GM19025 (cell line): ENCODE data around the gene HS6ST1.

ENCODE experiments used
- ATAC-seq: cut with Tn5 transposase; IDR thresholded peaks from one replicate; pipeline ENCODE4 v1.9.1; 2021; ENCODE audit warnings: mild to moderate bottlenecking, low read depth, moderate library complexity; ENCODE audit not compliant: unreplicated experiment

HS6ST1 gene

GRCh38 chr2:128285329-128285931 is 33.2 kb downstream of the HS6ST1 start:
- ATAC-seq: no peak

GRCh38 chr2:128284841-128285240 is 33.8 kb downstream of the HS6ST1 start:
- ATAC-seq: no peak

- no peak for ATAC-seq
These were observed 34.6 kb downstream of the HS6ST1 start for GRCh38 chr2:128284037-128284441.

GRCh38 chr2:128282976-128283810 is 35.5 kb downstream of the HS6ST1 start:
- ATAC-seq: no peak

GRCh38 chr2:128282246-128282975 is 36.3 kb downstream of the HS6ST1 start:
- ATAC-seq: no peak

- ATAC-seq: no peak
These were observed 36.8 kb downstream of the HS6ST1 start for GRCh38 chr2:128281852-128282245.

- no peak for ATAC-seq
These were observed 37.8 kb downstream of the HS6ST1 start for GRCh38 chr2:128280901-128281321.

GRCh38 chr2:128280158-128280871 is 38.4 kb downstream of the HS6ST1 start:
- ATAC-seq: no peak

- ATAC-seq: no peak
These were observed 38.9 kb downstream of the HS6ST1 start for GRCh38 chr2:128279786-128280157.

- ATAC-seq: no peak
These were observed 39.7 kb downstream of the HS6ST1 start for GRCh38 chr2:128279009-128279408.

- ATAC-seq: no peak
These were observed 40.5 kb downstream of the HS6ST1 start for GRCh38 chr2:128277961-128278681.

- ATAC-seq: no peak
These were observed 41.6 kb downstream of the HS6ST1 start for GRCh38 chr2:128276878-128277675.

GRCh38 chr2:128275498-128276045 is 43.1 kb downstream of the HS6ST1 start:
- no peak for ATAC-seq

- ATAC-seq: no peak
These were observed 44.5 kb downstream of the HS6ST1 start for GRCh38 chr2:128274218-128274617.

- ATAC-seq: no peak
These were observed 45.1 kb downstream of the HS6ST1 start for GRCh38 chr2:128273469-128274081.

GRCh38 chr2:128272601-128273468 is 45.8 kb downstream of the HS6ST1 start:
- ATAC-seq: no peak

GRCh38 chr2:128271911-128272600 is 46.6 kb downstream of the HS6ST1 start:
- no peak for ATAC-seq
